Fibroblast of the aortic adventitia (primary cell): ENCODE data around the gene PLXNB2. TPM values are rescaled to one million over a fixed set of nuclear protein-coding genes. Genes with fewer than 3 reads are reported as not detected.
A peak's percentile ranks its signal among the peaks of the same experiment; 100 is the strongest.
"Not testable (repeated sequence)": the region's sequence is repeated elsewhere in the genome, so short reads cannot be mapped to it uniquely, and the experiment has no call there.

Source experiments
- DNase-seq: peaks from one replicate; pipeline ENCODE4 v3.0.0-alpha.2; 2010; ENCODE audit warnings: low read depth
- H3K4me3 ChIP-seq: 2 replicates; pipeline ENCODE4 v1.5.1; 2011; ENCODE audit warnings: low read depth, mild to moderate bottlenecking, control low read depth, low read length, moderate library complexity
- CTCF ChIP-seq: IDR thresholded peaks from 2 replicates; pipeline ENCODE4 v1.5.1; 2011; ENCODE audit warnings: mild to moderate bottlenecking, low read length, control low read depth, inconsistent platforms; ENCODE audit not compliant: insufficient read depth
- total RNA-seq: library from RNA; depleted of rRNA; stranded (reverse); fragments of >200 nt; gene quantifications from 2 replicates; pipeline ENCODE4 v1.2.3, GENCODE V29; 2012; ENCODE audit warnings: low replicate concordance

Gene PLXNB2
- total RNA-seq, 1 donor = 130 TPM

DNA sequence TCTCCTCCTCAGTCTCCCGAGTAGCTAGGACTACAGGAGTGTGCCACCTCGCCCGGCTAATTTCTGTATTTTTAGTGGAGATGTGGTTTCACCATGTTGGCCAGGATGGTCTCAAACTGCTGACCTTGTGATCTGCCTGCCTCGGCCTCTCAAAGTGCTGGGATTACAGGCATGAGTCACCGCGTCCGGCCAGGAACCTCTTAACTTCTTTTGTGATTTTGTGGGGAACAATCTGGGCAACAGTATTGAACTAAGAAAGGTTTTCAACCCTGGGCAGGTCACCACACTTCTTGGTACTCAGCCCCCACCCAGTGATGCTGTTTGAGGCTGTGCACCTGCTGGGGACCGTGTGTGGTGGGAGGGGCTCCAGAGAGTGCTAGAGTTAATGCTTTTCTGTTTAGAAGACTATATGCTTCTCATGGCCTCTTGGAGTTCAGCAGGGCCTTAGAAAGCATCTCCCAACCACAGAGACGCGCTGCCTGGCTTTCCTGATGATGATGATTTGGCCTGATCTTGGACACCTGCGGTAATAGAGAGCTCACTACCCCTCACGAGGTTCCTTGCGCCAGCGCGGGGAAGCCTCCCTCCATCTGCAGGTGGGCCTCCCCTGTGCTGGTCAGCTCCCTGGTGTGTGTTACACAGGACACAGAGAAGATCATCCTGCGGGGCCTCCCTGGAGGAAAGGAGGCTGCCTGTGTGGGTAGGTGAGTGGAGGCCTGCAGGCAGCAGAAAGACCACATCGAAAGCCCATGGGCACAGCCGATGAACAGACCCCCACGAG, 18.2 kb upstream of the PLXNB2 start:
- H3K4me3 ChIP-seq = peak overlapping the region; percentile 73
- TF ChIP-seq CTCF = no peak
- DNase-seq = no peak

GRCh38 chr22:50323900-50324299, 16.5 kb upstream of the PLXNB2 start:
- TF ChIP-seq CTCF = no peak

DNA sequence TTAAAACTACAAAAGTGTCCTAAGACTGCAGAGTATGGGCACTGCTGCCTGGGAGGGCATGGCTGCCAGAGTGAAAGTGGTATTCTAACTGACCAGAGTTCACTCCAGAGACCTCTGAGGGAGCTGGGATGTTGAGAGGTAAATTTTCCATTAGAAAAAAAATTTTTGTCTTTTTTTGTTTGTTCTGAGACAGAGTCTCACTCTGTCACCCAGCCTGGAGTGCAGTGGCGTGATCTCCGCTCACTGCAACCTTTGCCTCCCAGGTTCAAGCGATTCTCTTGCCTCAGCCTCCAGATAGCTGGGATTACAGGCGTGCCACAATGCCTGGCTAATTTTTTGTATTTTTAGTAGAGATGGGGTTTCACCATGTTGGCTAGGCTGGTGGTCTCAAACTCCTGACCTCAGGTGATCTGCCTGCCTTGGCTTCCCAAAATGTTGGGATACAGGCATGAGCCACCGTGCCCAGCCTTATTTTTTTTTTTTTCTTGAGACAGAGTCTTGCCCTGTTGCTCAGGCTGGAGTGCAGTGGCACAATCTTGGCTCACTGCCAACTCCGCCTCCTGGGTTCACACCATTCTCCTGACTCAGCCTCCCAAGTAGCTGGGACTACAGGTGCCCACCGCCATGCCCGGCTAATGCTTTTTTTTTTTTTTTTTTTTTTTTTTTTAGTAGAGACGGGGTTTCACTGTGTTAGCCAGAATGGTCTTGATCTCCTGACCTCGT, 15.1 kb upstream of the PLXNB2 start:
- not testable (repeated sequence) for H3K4me3 ChIP-seq, DNase-seq

More at GRCh38 chr22:50323900-50324299, 16.5 kb upstream of the PLXNB2 start:
- no peak for DNase-seq
- no peak overlapping the region for H3K4me3 ChIP-seq

DNA sequence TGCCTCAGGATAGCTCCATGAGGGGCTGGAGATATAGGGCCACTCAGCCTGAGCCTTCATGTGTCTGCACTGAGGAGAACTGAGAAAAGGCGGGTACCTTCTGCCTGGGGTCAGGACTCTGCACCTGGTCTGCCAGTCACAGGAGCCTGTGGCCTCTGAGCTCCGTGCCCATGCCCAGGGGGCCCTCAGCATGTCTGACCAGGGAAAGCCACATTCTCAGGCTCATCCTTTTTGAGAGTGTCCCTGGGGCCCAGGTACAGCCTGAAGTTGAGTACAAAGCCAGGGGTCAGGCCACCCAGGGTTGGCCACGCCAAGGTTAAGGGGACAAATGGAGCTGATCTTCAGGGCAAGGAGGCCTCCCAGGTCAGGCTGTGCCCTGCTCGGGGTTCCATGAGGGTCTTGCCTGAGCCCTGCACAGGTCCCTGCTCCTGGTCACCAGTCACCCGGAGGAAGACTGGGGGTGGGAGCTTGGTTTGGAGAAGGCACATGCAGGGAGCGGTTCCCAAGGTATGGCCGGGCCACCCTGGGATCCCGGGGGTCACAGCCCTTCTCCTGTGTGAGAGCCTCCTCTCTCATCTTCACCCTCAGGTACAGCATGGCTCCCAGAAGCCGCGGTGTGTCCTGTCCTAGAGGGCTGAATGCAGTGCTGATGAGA, 13.4 kb upstream of the PLXNB2 start:
- no peak for TF ChIP-seq CTCF
- no peak overlapping the region for H3K4me3 ChIP-seq
- no peak for DNase-seq

- no peak for DNase-seq
- H3K4me3 ChIP-seq = no peak overlapping the region
- TF ChIP-seq CTCF = no peak
These were observed 12.7 kb upstream of the PLXNB2 start for GRCh38 chr22:50320116-50320515.

DNA sequence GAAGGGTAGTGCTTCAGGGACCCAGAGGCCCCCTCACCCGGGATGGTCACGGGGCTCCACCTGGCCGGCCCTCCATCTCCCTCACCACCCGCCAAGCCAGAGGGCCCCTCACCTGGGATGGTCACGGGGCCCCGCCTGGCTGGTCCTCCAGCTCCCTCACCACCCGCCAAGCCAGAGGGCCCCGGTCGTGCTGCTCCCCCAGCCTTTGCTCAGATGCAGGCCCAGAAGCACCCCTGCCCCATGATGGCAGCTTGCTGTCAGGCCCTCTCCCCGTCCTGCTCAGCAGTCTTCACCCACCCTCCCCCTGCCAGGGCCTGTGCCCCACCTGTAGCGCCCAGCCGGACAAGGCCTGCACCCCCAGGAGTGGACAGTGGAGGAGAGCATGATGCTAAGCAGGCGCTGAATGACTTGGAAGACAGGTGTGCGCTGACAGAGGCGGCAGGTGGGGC, 12.1 kb upstream of the PLXNB2 start:
- no peak for TF ChIP-seq CTCF
- no peak for DNase-seq
- H3K4me3 ChIP-seq = no peak overlapping the region
